Esophagus muscularis mucosa (tissue), 3 donors: Measurements from ENCODE around the gene LCE2B.

Source experiments
- POLR2A ChIP-seq: fragments of 450-650 bp; IDR thresholded peaks from one replicate; pipeline ENCODE4 v1.6.1; 2017; ENCODE audit warnings: antibody characterized with exemption, moderate library complexity, mild to moderate bottlenecking, low read depth
- POLR2AphosphoS5 ChIP-seq, 2 donors: sonication (generic); formaldehyde crosslinking; IDR thresholded peaks; one replicate each; pipeline ENCODE4 v1.6.1; 2017; ENCODE audit warnings: antibody characterized with exemption in 2 of 2
- TF ChIP-seq, protein P1 (sequence below), 3 experiments: fragments of 200-600 bp in 2 of 3; fragments of 450-650 bp in 1 of 3; sonication (generic) in 2 of 3; IDR thresholded peaks; one replicate each; pipeline ENCODE4 v1.5.1; 2017 to 2019; ENCODE audit warnings: antibody characterized with exemption in 3 of 3, mild to moderate bottlenecking in 2 of 3, moderate library complexity in 1 of 3

DNA sequence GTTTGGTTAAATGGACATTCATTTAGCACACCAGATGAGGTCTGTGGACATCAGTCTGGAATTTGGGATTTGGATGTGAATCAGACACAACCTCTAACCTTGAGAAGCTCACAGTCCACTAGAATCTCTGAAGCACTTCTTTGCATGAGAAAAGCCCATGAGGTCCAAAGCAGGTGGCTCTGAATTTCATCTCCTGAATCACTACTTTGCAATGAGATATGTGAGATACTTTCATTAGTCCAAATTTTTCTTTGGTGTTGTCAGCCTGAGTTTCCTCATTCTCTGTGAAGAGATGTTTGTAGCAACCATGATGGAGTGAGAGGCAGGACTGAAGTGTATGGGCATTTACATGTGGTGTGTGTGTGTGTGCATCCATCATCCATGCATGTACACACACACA lies 39.3 kb upstream of the LCE2B start:
- no peak for TF ChIP-seq POLR2AphosphoS5 (IDR thresholded peaks at IDR 0.05)
- TF ChIP-seq, protein P1, sequence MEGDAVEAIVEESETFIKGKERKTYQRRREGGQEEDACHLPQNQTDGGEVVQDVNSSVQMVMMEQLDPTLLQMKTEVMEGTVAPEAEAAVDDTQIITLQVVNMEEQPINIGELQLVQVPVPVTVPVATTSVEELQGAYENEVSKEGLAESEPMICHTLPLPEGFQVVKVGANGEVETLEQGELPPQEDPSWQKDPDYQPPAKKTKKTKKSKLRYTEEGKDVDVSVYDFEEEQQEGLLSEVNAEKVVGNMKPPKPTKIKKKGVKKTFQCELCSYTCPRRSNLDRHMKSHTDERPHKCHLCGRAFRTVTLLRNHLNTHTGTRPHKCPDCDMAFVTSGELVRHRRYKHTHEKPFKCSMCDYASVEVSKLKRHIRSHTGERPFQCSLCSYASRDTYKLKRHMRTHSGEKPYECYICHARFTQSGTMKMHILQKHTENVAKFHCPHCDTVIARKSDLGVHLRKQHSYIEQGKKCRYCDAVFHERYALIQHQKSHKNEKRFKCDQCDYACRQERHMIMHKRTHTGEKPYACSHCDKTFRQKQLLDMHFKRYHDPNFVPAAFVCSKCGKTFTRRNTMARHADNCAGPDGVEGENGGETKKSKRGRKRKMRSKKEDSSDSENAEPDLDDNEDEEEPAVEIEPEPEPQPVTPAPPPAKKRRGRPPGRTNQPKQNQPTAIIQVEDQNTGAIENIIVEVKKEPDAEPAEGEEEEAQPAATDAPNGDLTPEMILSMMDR (IDR thresholded peaks at IDR 0.05): no peak
- TF ChIP-seq POLR2A: no peak
